ENCODE data around the gene EPHA3.

EPHA3 gene

GRCh38 chr3:89360156-89360555 lies 252.7 kb downstream of the EPHA3 start:
- no peak for DNase-seq (ENCODE audit: low read depth, low spot score)

GRCh38 chr3:89362496-89362895 lies 255.1 kb downstream of the EPHA3 start:
- DNase-seq (ENCODE audit: low read depth, low spot score) = no peak

- no peak for DNase-seq (ENCODE audit: low read depth, low spot score)
Measured at GRCh38 chr3:89363171-89363570, 255.8 kb downstream of the EPHA3 start.

- no peak for DNase-seq (ENCODE audit: low read depth, low spot score)
Measured at GRCh38 chr3:89364314-89364713, 256.9 kb downstream of the EPHA3 start.

- DNase-seq (ENCODE audit: low read depth, low spot score) = no peak
Measured at GRCh38 chr3:89367166-89367565, 259.7 kb downstream of the EPHA3 start.

GRCh38 chr3:89368846-89369245 lies 261.4 kb downstream of the EPHA3 start:
- no peak for DNase-seq (ENCODE audit: low read depth, low spot score)

GRCh38 chr3:89372456-89372855 lies 265.0 kb downstream of the EPHA3 start:
- DNase-seq (ENCODE audit: low read depth, low spot score) = no peak

GRCh38 chr3:89373434-89373833 lies 266.0 kb downstream of the EPHA3 start:
- DNase-seq (ENCODE audit: low read depth, low spot score) = no peak

GRCh38 chr3:89375451-89375850 lies 268.0 kb downstream of the EPHA3 start:
- no peak for DNase-seq (ENCODE audit: low read depth, low spot score)

- DNase-seq (ENCODE audit: low read depth, low spot score) = no peak
Measured at GRCh38 chr3:89380016-89380415, 272.6 kb downstream of the EPHA3 start.

- no peak for DNase-seq (ENCODE audit: low read depth, low spot score)
Measured at GRCh38 chr3:89392991-89393390, 285.6 kb downstream of the EPHA3 start.

GRCh38 chr3:89395456-89395855 lies 288.0 kb downstream of the EPHA3 start:
- no peak for DNase-seq (ENCODE audit: low read depth, low spot score)

- no peak for DNase-seq (ENCODE audit: low read depth, low spot score)
Measured at GRCh38 chr3:89395996-89396395, 288.6 kb downstream of the EPHA3 start.

GRCh38 chr3:89402051-89402450 lies 294.6 kb downstream of the EPHA3 start:
- DNase-seq (ENCODE audit: low read depth, low spot score) = no peak

- DNase-seq (ENCODE audit: low read depth, low spot score) = no peak
Measured at GRCh38 chr3:89405176-89405575, 297.8 kb downstream of the EPHA3 start.

GRCh38 chr3:89405593-89405992 lies 298.2 kb downstream of the EPHA3 start:
- no peak for DNase-seq (ENCODE audit: low read depth, low spot score)

- no peak for DNase-seq (ENCODE audit: low read depth, low spot score)
Measured at GRCh38 chr3:89411201-89411600, 303.8 kb downstream of the EPHA3 start.

GRCh38 chr3:89414270-89414669 lies 306.8 kb downstream of the EPHA3 start:
- DNase-seq (ENCODE audit: low read depth, low spot score) = no peak

GRCh38 chr3:89419647-89420241 lies 312.3 kb downstream of the EPHA3 start:
- no peak for DNase-seq (ENCODE audit: low read depth, low spot score)

GRCh38 chr3:89426060-89426459 lies 318.6 kb downstream of the EPHA3 start:
- DNase-seq (ENCODE audit: low read depth, low spot score) = no peak

GRCh38 chr3:89434621-89435380 lies 327.4 kb downstream of the EPHA3 start:
- DNase-seq (ENCODE audit: low read depth, low spot score) = no peak

GRCh38 chr3:89436846-89437245 lies 329.4 kb downstream of the EPHA3 start:
- DNase-seq (ENCODE audit: low read depth, low spot score) = no peak

GRCh38 chr3:89440386-89440785 lies 333.0 kb downstream of the EPHA3 start:
- DNase-seq (ENCODE audit: low read depth, low spot score) = no peak

Measured in iPS DF 19.7 (cell line).